SKM-1 (cell line): ENCODE data around the gene SPAG7.

Experiments
- DNase-seq: peaks from one replicate; lab custom pipeline; 2025; ENCODE audit not compliant: unreplicated experiment; lab: John Stamatoyannopoulos, UW

Gene SPAG7

GRCh38 chr17:4978726-4979125, 11.1 kb upstream of the SPAG7 start:
- peak; percentile 51 for DNase-seq

GRCh38 chr17:4974115-4974670, 6.6 kb upstream of the SPAG7 start:
- no peak for DNase-seq

- peak; percentile 49 for DNase-seq
These were observed 5.9 kb upstream of the SPAG7 start for GRCh38 chr17:4973256-4974114.

GRCh38 chr17:4972752-4973151, 5.1 kb upstream of the SPAG7 start:
- no peak for DNase-seq

GRCh38 chr17:4972322-4972721, 4.7 kb upstream of the SPAG7 start:
- no peak for DNase-seq

- DNase-seq = no peak
These were observed 4.2 kb upstream of the SPAG7 start for GRCh38 chr17:4971826-4972225.

GRCh38 chr17:4970273-4970672, 2.7 kb upstream of the SPAG7 start:
- no peak for DNase-seq

- no peak for DNase-seq
These were observed 2.0 kb upstream of the SPAG7 start for GRCh38 chr17:4969551-4970173.

- DNase-seq = no peak
These were observed 1.5 kb upstream of the SPAG7 start for GRCh38 chr17:4969047-4969550.

- no peak for DNase-seq
These were observed 949 bp upstream of the SPAG7 start for GRCh38 chr17:4968486-4969046.

GRCh38 chr17:4966844-4967538, 626 bp downstream of the SPAG7 start:
- peak; percentile 72 for DNase-seq

- DNase-seq = no peak
These were observed 2.2 kb downstream of the SPAG7 start for GRCh38 chr17:4965311-4965986.

GRCh38 chr17:4960279-4960922, 7.2 kb downstream of the SPAG7 start:
- DNase-seq = no peak

- no peak for DNase-seq
These were observed 8.2 kb downstream of the SPAG7 start for GRCh38 chr17:4959261-4959965.

- DNase-seq = no peak
These were observed 9.5 kb downstream of the SPAG7 start for GRCh38 chr17:4958102-4958501.

GRCh38 chr17:4956493-4957061, 11.0 kb downstream of the SPAG7 start:
- DNase-seq = no peak

GRCh38 chr17:4955091-4955490, 12.5 kb downstream of the SPAG7 start:
- no peak for DNase-seq

GRCh38 chr17:4953451-4953961, 14.1 kb downstream of the SPAG7 start:
- DNase-seq = no peak

GRCh38 chr17:4951486-4951885, 16.1 kb downstream of the SPAG7 start:
- DNase-seq = no peak
